C4-2B (cell line): ENCODE data around the gene NUMBL.
"Not testable (repeated sequence)": the region's sequence is repeated elsewhere in the genome, so short reads cannot be mapped to it uniquely, and the experiment has no call there.

Experiments used
- CTCF ChIP-seq: fragments of 450-650 bp; conservative IDR thresholded peaks from 2 replicates; pipeline ENCODE4 v1.5.1; 2017; ENCODE audit warnings: mild to moderate bottlenecking
- ZFX ChIP-seq: fragments of 450-650 bp; IDR thresholded peaks from 2 replicates; pipeline ENCODE4 v1.6.1; 2017

- TF ChIP-seq CTCF, ZFX: not testable (repeated sequence)
These were observed 39.6 kb upstream of the NUMBL start for GRCh38 chr19:40730065-40730464.
